H1 (cell line): ENCODE results near the gene LOXHD1. TPM values are rescaled to one million over a fixed set of nuclear protein-coding genes. Genes with fewer than 3 reads are reported as not detected.

Experiments used
- CTCF ChIA-PET: fragments of 300-600 bp; sonication (Branson Sonifier 250); formaldehyde crosslinking; loops from one replicate; lab custom pipeline; 2021; ENCODE audit not compliant: partially characterized antibody; lab: Charles Lee
- POLR2A ChIA-PET: fragments of 300-600 bp; sonication (Branson Sonifier 250); formaldehyde crosslinking; loops from one replicate; lab custom pipeline; 2021; ENCODE audit warnings: inconsistent platforms; ENCODE audit not compliant: partially characterized antibody; lab: Charles Lee
- DNase-seq, 2 experiments: peaks; one replicate each; pipeline versions ENCODE4 v3.0.0 to v3.0.0-alpha.2; 2010 to 2022; ENCODE audit warnings: low spot score in 2 of 2, low read depth in 1 of 2, mixed read lengths in 1 of 2
- FAIRE-seq: peaks from 2 replicates; lab custom pipeline; 2011; peaks lifted over from hg19 to GRCh38; lab: Jason Lieb, UNC
- H2AFZ ChIP-seq: 2 replicates; pipeline ENCODE4 v1.8.1; 2012; ENCODE audit warnings: low read length, inconsistent platforms
- H2AK5ac ChIP-seq: 2 replicates; pipeline ENCODE4 v1.6.1; 2013; ENCODE audit warnings: low read depth, low read length
- H2BK120ac ChIP-seq: replicated peaks from 2 replicates; pipeline ENCODE3; 2013; ENCODE audit warnings: low read depth, low read length, inconsistent platforms
- H2BK12ac ChIP-seq: 2 replicates; pipeline ENCODE4 v1.6.1; 2013; ENCODE audit warnings: low read depth, low read length
- H2BK15ac ChIP-seq: 2 replicates; pipeline ENCODE4 v1.6.1; 2013; ENCODE audit warnings: low read length
- H2BK20ac ChIP-seq: 2 replicates; pipeline ENCODE4 v1.6.1; 2013; ENCODE audit warnings: low read length
- H2BK5ac ChIP-seq: 2 replicates; pipeline ENCODE4 v1.6.1; 2013; ENCODE audit warnings: low read depth, low read length
- H3K14ac ChIP-seq: 2 replicates; pipeline ENCODE4 v1.6.1; 2013; ENCODE audit warnings: inconsistent platforms; ENCODE audit not compliant: insufficient read length
- H3K18ac ChIP-seq: 2 replicates; pipeline ENCODE4 v1.6.1; 2013; ENCODE audit warnings: low read length; ENCODE audit errors: extremely low read depth
- H3K23ac ChIP-seq: 2 replicates; pipeline ENCODE4 v1.6.1; 2013; ENCODE audit warnings: inconsistent platforms; ENCODE audit not compliant: insufficient read length
- H3K23me2 ChIP-seq: 2 replicates; pipeline ENCODE4 v1.6.1; 2013; ENCODE audit warnings: low read depth, low read length
- H3K27ac ChIP-seq: 2 replicates; pipeline ENCODE4 v1.6.1; 2011; ENCODE audit warnings: low read depth, low read length, inconsistent platforms
- H3K27me3 ChIP-seq, 4 experiments: replicated peaks in 1 of 4; 1 replicate in 1 of 4; 2 replicates in 3 of 4; pipeline versions ENCODE4 v1.6.1 to v1.8.1; 2011 to 2013; ENCODE audit warnings: low read length in 3 of 4, mild to moderate bottlenecking in 3 of 4, inconsistent platforms in 2 of 4, mixed read lengths in 2 of 4, moderate library complexity in 1 of 4; ENCODE audit not compliant: control insufficient read depth in 3 of 4, insufficient read depth in 3 of 4; ENCODE audit errors: extremely low read depth in 1 of 4
- H3K36me3 ChIP-seq, 4 experiments: 2 replicates each; pipeline versions ENCODE4 v1.6.1 to v1.8.1; 2011 to 2013; ENCODE audit warnings: mild to moderate bottlenecking in 4 of 4, low read length in 3 of 4, moderate library complexity in 2 of 4, control low read depth in 1 of 4, inconsistent platforms in 1 of 4; ENCODE audit not compliant: insufficient read depth in 4 of 4, control insufficient read depth in 2 of 4
- H3K4ac ChIP-seq: replicated peaks from 2 replicates; pipeline ENCODE3; 2013; ENCODE audit warnings: low read length, low read depth, mixed read lengths, inconsistent platforms; ENCODE audit not compliant: insufficient read length
- H3K4me1 ChIP-seq, 4 experiments: replicated peaks in 1 of 4; 1 replicate in 1 of 4; 2 replicates in 3 of 4; pipeline versions ENCODE4 v1.6.1 to v1.8.1; 2011 to 2013; ENCODE audit warnings: low read length in 3 of 4, inconsistent platforms in 2 of 4, mixed read lengths in 1 of 4; ENCODE audit not compliant: insufficient read depth in 4 of 4, control insufficient read depth in 3 of 4
- H3K4me2 ChIP-seq, 2 experiments: 2 replicates each; pipeline versions ENCODE4 v1.6.1 to v1.8.1; 2011 to 2013; ENCODE audit warnings: low read depth in 2 of 2, low read length in 2 of 2, control low read depth in 1 of 2, inconsistent platforms in 1 of 2, mild to moderate bottlenecking in 1 of 2; ENCODE audit not compliant: insufficient read depth in 1 of 2
- H3K4me3 ChIP-seq, 4 experiments: fragments of 200-600, 300-600 bp in 1 of 4; sonication (generic), shearing (Covaris generic), sonication (Bioruptor Twin) in 1 of 4; 2 replicates each; pipeline versions ENCODE4 v1.5.1 to v1.8.1; 2011 to 2016; ENCODE audit warnings: low read length in 4 of 4, low read depth in 3 of 4, control low read depth in 2 of 4, inconsistent platforms in 2 of 4, mild to moderate bottlenecking in 2 of 4, mixed read lengths in 1 of 4, moderate library complexity in 1 of 4; ENCODE audit not compliant: insufficient read depth in 2 of 4; ENCODE audit errors: extremely low read depth in 1 of 4
- H3K56ac ChIP-seq: replicated peaks from 2 replicates; pipeline ENCODE3; 2013; ENCODE audit warnings: low read depth, mild to moderate bottlenecking, mixed read lengths, low read length, inconsistent platforms; ENCODE audit not compliant: insufficient read length
- H3K79me1 ChIP-seq: 2 replicates; pipeline ENCODE4 v1.6.1; 2013; ENCODE audit warnings: low read depth, low read length, control low read depth
- H3K79me2 ChIP-seq, 2 experiments: 2 replicates each; pipeline versions ENCODE4 v1.6.1 to v1.8.1; 2012 to 2013; ENCODE audit warnings: low read length in 2 of 2, mild to moderate bottlenecking in 2 of 2, inconsistent platforms in 1 of 2; ENCODE audit not compliant: insufficient read depth in 2 of 2, control insufficient read depth in 1 of 2
- H3K9ac ChIP-seq, 4 experiments: replicated peaks in 1 of 4; 1 replicate in 1 of 4; 2 replicates in 3 of 4; pipeline versions ENCODE4 v1.6.1 to v1.8.1; 2011 to 2013; ENCODE audit warnings: low read depth in 3 of 4, low read length in 3 of 4, control low read depth in 2 of 4, mild to moderate bottlenecking in 2 of 4, moderate library complexity in 2 of 4, inconsistent platforms in 1 of 4; ENCODE audit errors: extremely low read depth in 1 of 4
- H3K9me3 ChIP-seq, 2 experiments: 2 replicates each; pipeline versions ENCODE4 v1.6.1 to v1.8.1; 2012 to 2013; ENCODE audit warnings: mild to moderate bottlenecking in 2 of 2, moderate library complexity in 2 of 2, control low read depth in 1 of 2, inconsistent platforms in 1 of 2, low read depth in 1 of 2, low read length in 1 of 2, mixed read lengths in 1 of 2; ENCODE audit not compliant: insufficient read depth in 2 of 2
- H4K20me1 ChIP-seq, 2 experiments: replicated peaks in 1 of 2; 2 replicates each; pipeline versions ENCODE3 to v1.8.1; 2011 to 2013; ENCODE audit warnings: inconsistent platforms in 2 of 2, low read length in 2 of 2, mild to moderate bottlenecking in 1 of 2; ENCODE audit not compliant: insufficient read depth in 2 of 2, control insufficient read depth in 1 of 2
- H4K5ac ChIP-seq: 2 replicates; pipeline ENCODE4 v1.6.1; 2013; ENCODE audit warnings: low read length, low read depth, mixed read lengths, inconsistent platforms; ENCODE audit not compliant: insufficient read length
- H4K8ac ChIP-seq: 2 replicates; pipeline ENCODE4 v1.8.0; 2013; ENCODE audit warnings: mild to moderate bottlenecking, moderate library complexity, low read length, inconsistent platforms; ENCODE audit not compliant: insufficient read depth; ENCODE audit errors: extremely low read depth
- H4K91ac ChIP-seq: replicated peaks from 2 replicates; pipeline ENCODE3; 2013; ENCODE audit warnings: low read length, mixed read lengths, inconsistent platforms; ENCODE audit not compliant: insufficient read length
- JUN ChIP-seq: IDR thresholded peaks from 2 replicates; pipeline ENCODE4 v1.6.1; 2011; ENCODE audit warnings: low read depth, mild to moderate bottlenecking, improper control_type of control experiment, low read length
- RXRA ChIP-seq: IDR thresholded peaks from 2 replicates; pipeline ENCODE4 v1.6.1; 2011; ENCODE audit warnings: low read depth, mild to moderate bottlenecking, low read length, moderate library complexity; ENCODE audit not compliant: insufficient read depth
- WGBS, 2 experiments: shearing (Covaris generic) in 1 of 2; methylation state at CpG; one replicate each; pipeline versions ENCODE4 v1.1.6 to v1.1.7; 2013 to 2015; ENCODE audit warnings: low lambda C conversion rate in 2 of 2, mixed read lengths in 2 of 2, inconsistent platforms in 1 of 2, low coverage in 1 of 2, missing lambda C conversion rate in 1 of 2; ENCODE audit not compliant: insufficient replicate concordance in 2 of 2, insufficient coverage in 1 of 2, insufficient read length in 1 of 2; ENCODE audit errors: extremely low coverage in 1 of 2, missing lambda C conversion rate in 1 of 2; 5-methylcytosine and 5-hydroxymethylcytosine counted together
- polyA plus RNA-seq, 7 experiments: library from polyadenylated mRNA; depleted of rRNA in 3 of 7; stranded (reverse) in 5 of 7; unstranded in 2 of 7; fragments of >200 nt in 5 of 7; fragments of 200-250 nt in 2 of 7; gene quantifications; 1 replicate in 5 of 7; 2 replicates in 1 of 7; 4 replicates in 1 of 7; pipeline versions ENCODE4 v1.2.1 to v1.2.3, GENCODE V29; 2011 to 2013; ENCODE audit warnings: missing spikeins in 2 of 7, mixed read lengths in 2 of 7
- total RNA-seq: library from RNA; stranded (reverse); fragmentation: NEBNext Ultra II Directional; extraction: Animal tissue kit (Norgen Biotek cat#: 25700); gene quantifications from 2 replicates; pipeline ENCODE4 v1.2.1, GENCODE V29; 2021

LOXHD1 gene
- total and polyA plus RNA-seq, 2 of the 8 experiments (the other 6 are each of a cell fraction or from before 2014, with no cell fraction given) = 0.02 TPM; not detected in 1

DNA sequence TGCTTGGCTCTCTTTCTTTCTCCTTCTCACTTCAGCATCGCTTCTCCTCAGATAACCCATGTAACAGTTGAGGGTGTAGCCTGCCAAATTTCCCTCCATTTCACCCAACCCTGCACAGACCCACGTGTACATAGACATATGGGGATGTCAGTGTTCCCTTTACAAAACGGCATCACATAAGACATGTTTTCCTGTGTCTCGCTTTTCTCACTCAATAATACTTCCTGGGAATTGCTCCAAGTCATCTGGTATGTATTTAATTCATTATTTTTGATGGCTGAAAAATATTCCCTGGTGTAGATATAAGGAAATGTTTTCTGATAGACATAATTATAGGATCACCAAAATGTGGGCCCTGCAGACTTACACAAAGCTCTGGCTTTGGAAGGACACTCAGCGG, 176.8 kb downstream of the LOXHD1 start:
- H3K79me2 ChIP-seq = no peaks in the 10 kb centered on the region
- peaks cover 5 to 12% (median 9%) of the 10 kb centered on the region in 4 experiments; a peak in 6 of 7 replicates for H3K4me1 ChIP-seq
- H3K56ac ChIP-seq = no peak overlapping the region
- no peak overlapping the region for H2AK5ac ChIP-seq
- no peak overlapping the region for H4K5ac ChIP-seq
- H3K9ac ChIP-seq = no peak overlapping the region
- H2BK15ac ChIP-seq = no peak overlapping the region
- no peak overlapping the region for H3K27ac ChIP-seq
- CTCF ChIA-PET = interaction anchor here (0.6 to 8.3 kb wide), 22 partner anchors 9 to 198 kb away, joined by 3 to 136 read pairs (median 8); no protein-coding TSS in a partner anchor
- no peak overlapping the region for H3K18ac ChIP-seq
- no peak overlapping the region for H2AFZ ChIP-seq
- no peak overlapping the region for H3K4ac ChIP-seq
- H2BK12ac ChIP-seq = no peak overlapping the region
- H3K23ac ChIP-seq = no peak overlapping the region
- H3K4me3 ChIP-seq = no peak overlapping the region
- no peaks in the 10 kb centered on the region for H3K9me3 ChIP-seq
- peaks cover 0 to 2% (median 0%) of the 10 kb centered on the region in 4 experiments; a peak in 1 of 7 replicates for H3K27me3 ChIP-seq
- no peak overlapping the region for H3K14ac ChIP-seq
- DNase-seq (no peak), FAIRE-seq (no peak)
- no peaks in the 10 kb centered on the region for H3K36me3 ChIP-seq
- WGBS, 2 experiments = 86% methylated on average over 5 of the region's 5 CpGs; no CpG with 5 or more reads in 1 of the 2 experiments
- peaks cover 1% of the 10 kb centered on the region; the same call in 1 of the 2 replicates for H3K79me1 ChIP-seq
- POLR2A ChIA-PET = no interaction called here
- H4K20me1 ChIP-seq = peaks cover 0 to 2% of the 10 kb centered on the region in 2 experiments
- H3K4me2 ChIP-seq = no peak overlapping the region
- no peak overlapping the region for H2BK120ac ChIP-seq
- no peak overlapping the region for H4K8ac ChIP-seq
- TF ChIP-seq RXRA (no peak), JUN (no peak)
- no peak overlapping the region for H4K91ac ChIP-seq
- H2BK20ac ChIP-seq = no peak overlapping the region
- H2BK5ac ChIP-seq = no peak overlapping the region
- H3K23me2 ChIP-seq = no peaks in the 10 kb centered on the region; the same call in none of the 2 replicates
